NCI-H1048 (cell line): ENCODE data around the gene ST8SIA5.

ENCODE experiments used
- DNase-seq: peaks from one replicate; lab custom pipeline; 2025; lab: John Stamatoyannopoulos, UW

Gene ST8SIA5

DNA sequence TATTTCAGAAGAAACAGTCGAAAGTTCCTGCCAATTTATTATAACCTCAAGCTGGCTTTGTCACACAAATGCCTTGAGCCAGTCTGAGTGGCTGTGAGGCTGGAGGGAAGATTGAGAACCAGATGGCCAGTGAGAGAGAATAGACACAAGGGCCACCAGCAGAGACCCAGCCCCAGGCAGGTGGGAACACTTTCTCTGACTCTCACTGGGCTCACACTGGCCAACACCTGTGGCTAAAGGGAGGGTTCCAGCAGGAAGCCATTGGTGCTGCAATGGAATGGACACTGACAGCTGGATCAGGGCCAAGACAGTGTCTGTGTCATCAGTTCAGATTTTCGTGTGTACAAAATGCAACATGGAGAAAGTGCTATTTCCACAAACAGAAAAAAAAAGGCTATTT lies 129.7 kb downstream of the ST8SIA5 start:
- no peak for DNase-seq

DNA sequence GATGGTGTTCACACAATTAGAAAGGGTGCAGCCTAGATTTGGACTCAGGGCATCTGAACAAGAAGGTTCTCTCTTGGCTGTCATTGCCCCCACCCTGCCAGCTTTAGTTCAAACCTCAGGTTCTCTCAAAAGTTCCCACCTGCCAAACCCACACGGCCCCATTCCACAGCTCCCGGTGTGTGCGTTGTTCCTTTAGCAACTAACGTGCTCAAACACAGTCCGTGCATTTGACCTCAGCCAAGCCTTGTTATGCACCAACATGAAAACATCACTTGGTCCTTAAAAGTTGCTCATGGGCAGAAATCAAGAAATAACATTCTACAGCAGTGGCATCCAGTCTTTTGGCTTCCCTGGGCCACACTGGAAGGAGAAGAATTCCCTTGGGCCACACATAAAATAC lies 131.8 kb downstream of the ST8SIA5 start:
- no peak for DNase-seq

DNA sequence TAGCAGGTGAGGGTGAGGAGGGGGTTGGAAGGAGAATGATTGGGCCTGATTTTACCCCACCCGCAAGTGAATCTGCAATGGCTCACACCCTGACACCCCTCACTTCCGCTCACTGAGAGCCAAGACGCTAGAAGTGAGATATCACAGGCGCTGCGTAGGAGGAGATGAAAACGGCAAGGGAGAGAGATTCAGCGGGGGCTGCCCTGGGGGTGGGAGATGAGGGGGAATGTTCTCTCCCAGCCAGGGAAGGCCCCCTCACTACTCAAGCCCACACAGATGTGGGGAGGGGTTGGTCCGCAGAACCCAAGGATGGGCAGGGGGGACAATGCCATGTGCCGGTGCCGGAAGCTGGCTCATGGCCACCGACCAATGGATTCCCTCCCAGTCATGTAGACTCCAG lies 132.7 kb downstream of the ST8SIA5 start:
- no peak for DNase-seq

DNA sequence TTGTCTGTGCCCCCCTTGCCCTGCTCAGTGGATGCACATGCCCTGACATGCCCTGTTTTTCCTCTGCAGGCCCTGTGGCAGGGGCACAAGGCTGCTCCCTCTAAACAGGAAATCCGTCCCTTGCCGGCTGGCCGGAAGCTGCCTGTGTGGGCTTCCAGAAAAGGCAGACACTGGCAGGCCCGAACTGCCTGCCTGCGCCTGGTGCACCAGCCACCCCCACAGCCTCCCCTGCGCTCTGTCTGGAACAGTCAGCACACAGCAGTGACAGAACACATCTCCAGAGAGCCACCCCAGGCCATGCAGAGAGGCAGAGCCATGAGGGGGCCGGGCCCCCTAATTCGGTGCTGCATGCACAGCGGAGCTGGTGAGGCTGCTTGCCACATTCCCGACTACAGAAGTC lies 133.3 kb downstream of the ST8SIA5 start:
- DNase-seq, result no peak

DNA sequence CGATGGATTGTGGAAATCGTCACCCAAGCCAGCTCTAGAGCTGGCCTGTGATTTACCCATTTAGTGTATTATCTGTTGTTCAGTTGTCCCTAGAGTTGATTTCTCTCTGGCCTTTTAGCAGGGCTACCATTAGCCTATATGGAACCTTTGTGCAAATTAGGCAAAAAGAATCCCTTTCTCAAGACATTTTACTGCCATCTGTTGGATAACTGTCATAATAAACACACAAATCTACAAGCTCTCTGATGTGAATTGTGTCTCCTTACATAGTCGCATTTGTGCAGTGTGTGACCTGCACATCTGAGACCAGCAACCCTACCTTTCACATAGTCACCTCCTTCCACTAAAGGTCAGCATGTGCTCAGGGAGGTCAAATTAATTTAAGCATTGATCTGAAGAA lies 133.9 kb downstream of the ST8SIA5 start:
- no peak for DNase-seq

DNA sequence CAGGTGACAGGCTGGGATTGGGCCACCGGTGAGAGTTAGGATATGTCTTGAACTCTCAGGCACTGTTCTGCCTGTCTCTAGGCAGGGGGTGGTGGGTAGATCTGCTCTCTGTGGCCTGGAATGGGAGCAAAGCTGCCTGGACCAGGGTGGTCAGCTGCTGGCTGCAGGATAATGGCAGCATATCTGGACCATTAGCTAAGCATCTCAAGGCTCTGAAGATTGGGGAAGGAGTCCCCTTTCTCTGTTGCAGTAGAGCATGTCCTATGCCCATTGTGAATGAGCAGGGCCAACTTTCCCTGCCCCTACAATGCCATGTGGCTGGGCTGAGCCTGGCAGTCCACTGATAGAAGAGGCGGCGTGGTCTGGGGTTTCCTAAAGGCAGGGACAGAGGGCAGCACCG lies 134.4 kb downstream of the ST8SIA5 start:
- DNase-seq, result no peak

DNA sequence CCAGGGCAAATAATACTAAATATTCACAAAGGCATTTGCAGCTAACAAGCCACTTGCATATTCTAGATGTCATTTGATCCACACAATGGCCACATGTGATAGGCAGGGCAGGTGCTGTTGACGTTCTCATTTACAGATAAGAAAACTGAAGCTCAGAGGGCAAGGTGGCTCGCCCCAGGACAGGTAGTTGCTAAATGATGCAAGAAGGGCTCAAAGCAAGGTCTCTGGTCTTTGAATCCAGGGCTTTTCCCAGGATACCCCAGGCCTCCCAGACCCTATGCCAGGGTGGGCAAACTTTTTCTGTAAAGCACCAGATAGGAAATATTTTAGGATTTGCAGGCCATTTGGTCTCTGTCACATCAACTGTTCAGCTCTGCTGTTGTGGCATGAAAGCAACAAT lies 135.0 kb downstream of the ST8SIA5 start:
- no peak for DNase-seq

DNA sequence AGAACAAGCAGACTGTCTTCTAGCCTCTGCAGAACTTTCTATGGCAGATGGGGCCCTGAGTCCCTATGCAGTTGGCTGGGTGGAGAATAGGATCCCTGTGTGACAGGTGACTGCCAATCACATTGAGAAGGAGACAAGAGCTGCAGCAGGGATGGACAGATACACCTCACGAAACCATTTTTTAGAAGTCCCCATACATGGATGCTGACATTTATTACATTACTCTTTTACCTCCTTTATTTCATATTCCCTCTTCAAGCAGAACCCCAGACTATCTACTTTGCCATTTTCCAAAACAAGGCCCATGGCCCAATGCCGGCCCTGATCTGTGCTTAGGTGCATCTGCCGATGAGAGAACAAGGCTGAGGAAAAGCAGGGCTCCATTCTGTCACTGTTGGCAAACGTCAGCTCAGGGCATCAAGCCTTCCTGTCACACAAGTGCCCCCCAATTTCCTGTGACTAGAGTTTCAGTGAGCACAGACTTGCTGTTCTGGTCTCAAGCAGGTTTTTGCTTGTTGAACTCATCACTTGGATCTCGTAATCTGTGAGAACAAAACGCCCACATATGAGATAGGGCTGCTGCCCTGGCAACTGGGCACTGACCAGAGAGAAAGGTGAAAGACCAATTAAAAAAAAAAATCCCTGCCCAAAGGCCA lies 135.6 kb downstream of the ST8SIA5 start:
- DNase-seq, result no peak

DNA sequence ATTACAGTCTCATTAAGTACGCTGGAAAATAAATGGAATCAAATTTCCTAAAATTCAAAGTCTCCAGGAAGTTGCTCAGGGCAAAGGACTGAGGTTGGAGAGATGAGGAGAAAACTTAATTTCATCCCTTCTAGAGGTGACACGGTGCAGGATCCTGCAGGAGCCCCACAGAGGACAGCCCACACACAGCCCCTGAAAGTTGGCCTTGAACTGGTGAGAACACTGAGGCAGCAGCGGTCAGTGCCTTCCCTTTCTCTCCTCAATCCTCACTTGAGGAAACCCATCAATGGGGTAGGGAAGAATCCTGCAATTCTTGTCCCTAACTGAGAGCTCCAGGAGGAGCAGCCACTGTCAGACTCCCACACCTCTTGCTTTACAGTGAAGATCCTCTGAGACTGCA lies 137.3 kb downstream of the ST8SIA5 start:
- DNase-seq, result no peak
